ENCODE data around the gene ATG101. TPM values are rescaled to one million over a fixed set of nuclear protein-coding genes. Genes with fewer than 3 reads are reported as not detected.

The ATG101 gene
- total and polyA plus RNA-seq, 2 of the 13 experiments (the other 11 are each of a cell fraction or from before 2014, with no cell fraction given) = 58.2 to 67.7 TPM

GRCh38 chr12:52050758-52051541 lies 18.8 kb upstream of the ATG101 start, which contains the start of gene NR4A1 (continued):
- TF ChIP-seq PRMT3 (CRISPR knock-in tag; IDR thresholded peaks at IDR 0.05; ENCODE audit: borderline replicate concordance, low read depth) = no peak
- TF ChIP-seq ZNF761 (CRISPR knock-in tag; conservative IDR thresholded peaks at IDR 0.05) = peak; percentile 66
- TF ChIP-seq AKAP8 (CRISPR knock-in tag; IDR thresholded peaks at IDR 0.05) = peak; percentile 78; the same call in 1 of the 2 replicates
- no peak for TF ChIP-seq RFX5 (IDR thresholded peaks at IDR 0.05; ENCODE audit: low read depth, low read length)
- TF ChIP-seq MXD4 (CRISPR knock-in tag; IDR thresholded peaks at IDR 0.05) = peak; percentile 57; the same call in 1 of the 2 replicates
- no peak for TF ChIP-seq NFIC (IDR thresholded peaks at IDR 0.05; ENCODE audit: low read length)
- TF ChIP-seq ZNF556 (CRISPR knock-in tag; IDR thresholded peaks at IDR 0.05; ENCODE audit: borderline replicate concordance) = peak; percentile 48; the same call in 1 of the 2 replicates
- TF ChIP-seq CCAR2 (optimal IDR thresholded peaks at IDR 0.05; ENCODE audit: low read depth, low read length) = no peak
- TF ChIP-seq KLF11 (CRISPR knock-in tag; IDR thresholded peaks at IDR 0.05) = peak; percentile 77; the same call in 1 of the 2 replicates
- TF ChIP-seq BATF2 (CRISPR knock-in tag; IDR thresholded peaks at IDR 0.05) = no peak
- TF ChIP-seq ZNF24 (IDR thresholded peaks at IDR 0.05) = no peak
- peak; percentile 16; the same call in 1 of the 2 replicates for TF ChIP-seq BCL6 (CRISPR knock-in tag; IDR thresholded peaks at IDR 0.05)
- TF ChIP-seq TBX3 (IDR thresholded peaks at IDR 0.05; ENCODE audit: borderline replicate concordance) = peak; percentile 37; the same call in 1 of the 2 replicates
- no peak for TF ChIP-seq PHB2 (IDR thresholded peaks at IDR 0.05; ENCODE audit: partially characterized antibody)
- TF ChIP-seq ZNF703 (CRISPR knock-in tag; IDR thresholded peaks at IDR 0.05; ENCODE audit: borderline replicate concordance) = no peak
- TF ChIP-seq ZMAT3 (CRISPR knock-in tag; conservative IDR thresholded peaks at IDR 0.05) = no peak
- TF ChIP-seq BORCS8-MEF2B (CRISPR knock-in tag; IDR thresholded peaks at IDR 0.05) = no peak; the same call in none of the 2 replicates
- no peak for TF ChIP-seq NFAT5 (CRISPR knock-in tag; IDR thresholded peaks at IDR 0.05)
- TF ChIP-seq EHMT2 (IDR thresholded peaks at IDR 0.05; ENCODE audit: borderline replicate concordance, low read depth, low read length) = no peak
- TF ChIP-seq DZIP1 (CRISPR knock-in tag; IDR thresholded peaks at IDR 0.05) = no peak
- TF ChIP-seq ZNF567 (CRISPR knock-in tag; IDR thresholded peaks at IDR 0.05; ENCODE audit: borderline replicate concordance) = no peak
- TF ChIP-seq RFXANK (CRISPR knock-in tag; IDR thresholded peaks at IDR 0.05) = no peak

Data from HepG2 (cell line).